Upper lobe of left lung (tissue), 6 donors: ENCODE results near the gene ZNF674. TPM values are rescaled to one million over a fixed set of nuclear protein-coding genes. Genes with fewer than 3 reads are reported as not detected.

Source experiments
- ATAC-seq, 2 donors: fragments of 200-7000 bp; cut with Tn5 transposase; one replicate each; pipeline ENCODE4 v1.9.1; 2022; ENCODE audit warnings: mild to moderate bottlenecking in 2 of 2, moderate library complexity in 2 of 2; ENCODE audit not compliant: low FRiP score in 2 of 2
- DNase-seq, 2 donors: peaks; one replicate each; pipeline ENCODE4 v3.0.0-alpha.2; 2019 to 2020
- H3K27ac ChIP-seq, 4 donors: fragments of 200-600 bp; sonication (generic); one replicate each; pipeline ENCODE4 v1.5.1; 2016 to 2019
- H3K27me3 ChIP-seq, 4 donors: fragments of 200-600 bp; sonication (generic); one replicate each; pipeline ENCODE4 v1.5.1; 2017 to 2019
- H3K36me3 ChIP-seq, 4 donors: fragments of 200-600 bp; sonication (generic); one replicate each; pipeline ENCODE4 v1.5.1; 2016 to 2019
- H3K4me1 ChIP-seq, 4 donors: fragments of 200-600 bp; sonication (generic); one replicate each; pipeline ENCODE4 v1.5.1; 2018 to 2019
- H3K4me3 ChIP-seq, 4 donors: fragments of 200-600 bp; sonication (generic); one replicate each; pipeline ENCODE4 v1.5.1; 2017 to 2019; ENCODE audit warnings: mild to moderate bottlenecking in 2 of 4, moderate library complexity in 1 of 4
- H3K9me3 ChIP-seq, 4 donors: fragments of 200-600 bp; sonication (generic); one replicate each; pipeline ENCODE4 v1.5.1; 2018 to 2019
- EP300 ChIP-seq, 4 donors: sonication (generic); formaldehyde crosslinking; IDR thresholded peaks; one replicate each; pipeline ENCODE4 v1.5.1; 2017; ENCODE audit warnings: antibody characterized with exemption in 4 of 4, control low read depth in 2 of 4
- POLR2A ChIP-seq, 4 donors: fragments of 450-650 bp; IDR thresholded peaks; one replicate each; pipeline ENCODE4 v1.5.1; 2016 to 2017; ENCODE audit warnings: antibody characterized with exemption in 4 of 4, mild to moderate bottlenecking in 2 of 4
- POLR2AphosphoS5 ChIP-seq, 2 donors: sonication (generic); formaldehyde crosslinking; IDR thresholded peaks; one replicate each; pipeline ENCODE4 v1.5.1; 2017; ENCODE audit warnings: antibody characterized with exemption in 2 of 2
- WGBS, 2 donors: methylation state at CpG; one replicate each; pipeline ENCODE4 v1.1.5; 2017 to 2018; 5-methylcytosine and 5-hydroxymethylcytosine counted together
- total RNA-seq, 6 donors: library from RNA; depleted of rRNA in 4 of 6; stranded (reverse); fragments of >200 nt in 4 of 6; gene quantifications; one replicate each; pipeline versions ENCODE4 v1.1.0 to v1.2.1, GENCODE V29; 2016 to 2021
- TF ChIP-seq, protein P1 (sequence below), 6 experiments: fragments of 450-650 bp in 4 of 6; fragments of 200-600 bp in 2 of 6; sonication (generic) in 2 of 6; IDR thresholded peaks; one replicate each; pipeline ENCODE4 v1.5.1; 2016 to 2019; ENCODE audit warnings: antibody characterized with exemption in 6 of 6
- donor health status: DM: no; HTN: no; CAD: no; lungs with moderate emphysema.
- donor health status: DM: no; HTN: yes; CAD: no; lungs with severe emphysema.

ZNF674 gene
- total RNA-seq, 6 donors from 2014 or later = 3.0 to 11.5 (median 4.0) TPM

DNA sequence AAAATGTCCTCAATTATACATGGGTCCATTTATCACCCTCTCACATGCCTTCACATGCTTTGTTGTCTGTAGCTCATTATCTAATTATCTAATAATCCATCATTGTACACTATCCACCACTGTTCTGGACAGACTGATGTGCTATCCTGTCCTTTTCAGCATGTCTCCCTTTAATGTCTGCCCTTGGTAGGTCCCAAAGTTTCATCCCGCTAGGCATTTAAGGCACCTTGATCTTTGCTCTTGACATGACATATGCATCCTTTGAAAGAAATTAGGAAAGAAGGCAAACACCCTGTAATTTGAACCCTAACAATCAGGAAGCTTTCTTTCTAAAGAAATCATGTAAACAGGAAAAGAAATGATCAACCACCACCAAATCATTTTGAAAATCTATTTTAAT lies 34.0 kb upstream of the ZNF674 start:
- WGBS, 2 donors = 84 to 100% methylated on average over 1 of the region's 1 CpG
- Histone ChIP-seq H3K4me1 (peaks cover 3 to 21% (median 5%) of the 10 kb centered on the region in 4 donors), H3K9me3 (peaks cover 0 to under 1% (median 0%) of the 10 kb centered on the region in 4 donors), H3K27ac (no peak overlapping the region), H3K27me3 (no peaks in the 10 kb centered on the region), H3K36me3 (no peaks in the 10 kb centered on the region), H3K4me3 (no peak overlapping the region)
- TF ChIP-seq POLR2AphosphoS5 (IDR thresholded peaks at IDR 0.05) (no peak), POLR2A (IDR thresholded peaks at IDR 0.05) (no peak), EP300 (IDR thresholded peaks at IDR 0.05) (no peak)
- TF ChIP-seq, protein P1, sequence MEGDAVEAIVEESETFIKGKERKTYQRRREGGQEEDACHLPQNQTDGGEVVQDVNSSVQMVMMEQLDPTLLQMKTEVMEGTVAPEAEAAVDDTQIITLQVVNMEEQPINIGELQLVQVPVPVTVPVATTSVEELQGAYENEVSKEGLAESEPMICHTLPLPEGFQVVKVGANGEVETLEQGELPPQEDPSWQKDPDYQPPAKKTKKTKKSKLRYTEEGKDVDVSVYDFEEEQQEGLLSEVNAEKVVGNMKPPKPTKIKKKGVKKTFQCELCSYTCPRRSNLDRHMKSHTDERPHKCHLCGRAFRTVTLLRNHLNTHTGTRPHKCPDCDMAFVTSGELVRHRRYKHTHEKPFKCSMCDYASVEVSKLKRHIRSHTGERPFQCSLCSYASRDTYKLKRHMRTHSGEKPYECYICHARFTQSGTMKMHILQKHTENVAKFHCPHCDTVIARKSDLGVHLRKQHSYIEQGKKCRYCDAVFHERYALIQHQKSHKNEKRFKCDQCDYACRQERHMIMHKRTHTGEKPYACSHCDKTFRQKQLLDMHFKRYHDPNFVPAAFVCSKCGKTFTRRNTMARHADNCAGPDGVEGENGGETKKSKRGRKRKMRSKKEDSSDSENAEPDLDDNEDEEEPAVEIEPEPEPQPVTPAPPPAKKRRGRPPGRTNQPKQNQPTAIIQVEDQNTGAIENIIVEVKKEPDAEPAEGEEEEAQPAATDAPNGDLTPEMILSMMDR (IDR thresholded peaks at IDR 0.05) = no peak
- DNase-seq (no peak), ATAC-seq (no peak)

DNA sequence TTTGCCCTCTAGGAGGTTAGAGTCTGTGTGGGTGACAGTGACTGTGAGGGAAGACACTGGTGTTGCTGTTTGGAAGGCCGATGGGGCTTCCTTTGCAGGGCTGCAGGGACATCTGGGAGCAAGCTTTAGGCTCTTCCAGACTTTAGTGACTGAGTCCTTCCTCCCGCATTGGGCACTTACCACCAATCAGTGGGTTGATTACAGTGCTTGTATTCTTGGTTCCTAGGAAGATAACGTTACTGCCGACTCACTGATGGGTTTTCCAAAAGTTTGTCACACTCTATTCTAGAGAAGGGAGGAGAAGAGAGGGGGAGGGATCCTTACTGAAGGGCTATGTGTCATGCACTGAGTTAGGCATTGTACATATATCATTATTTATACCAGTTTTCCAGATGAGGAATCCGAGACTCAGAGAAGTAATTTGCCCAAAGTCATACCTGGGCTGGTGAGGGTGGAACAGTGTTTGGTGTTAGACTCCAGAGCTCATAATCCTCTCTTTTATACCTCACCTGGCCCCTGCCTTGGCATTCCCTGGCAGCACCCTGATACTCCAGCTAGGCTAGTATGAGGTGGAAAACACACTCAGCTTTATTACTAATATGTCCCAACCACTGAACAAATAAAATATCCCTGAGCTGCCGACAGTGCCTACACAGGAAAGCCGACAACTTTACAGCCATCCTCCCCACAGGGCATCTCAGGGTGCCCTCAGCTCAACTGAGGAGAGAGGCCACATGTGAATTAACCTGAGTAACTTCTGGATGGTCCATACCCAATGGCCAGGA lies 32.2 kb upstream of the ZNF674 start:
- 73 to 85% methylated on average over 5 to 7 of the region's 7 CpGs for WGBS, 2 donors
- H3K36me3 ChIP-seq = no peaks in the 10 kb centered on the region
- peaks cover 0 to 27% (median 5%) of the 10 kb centered on the region in 4 donors for H3K4me1 ChIP-seq
- H3K4me3 ChIP-seq = no peak overlapping the region
- DNase-seq = no peak
- peaks cover 0 to 5% (median 0%) of the 10 kb centered on the region in 4 donors for H3K9me3 ChIP-seq
- H3K27me3 ChIP-seq = no peaks in the 10 kb centered on the region
- TF ChIP-seq POLR2A (IDR thresholded peaks at IDR 0.05) (no peak), POLR2AphosphoS5 (IDR thresholded peaks at IDR 0.05) (no peak), EP300 (IDR thresholded peaks at IDR 0.05) (no peak)
- TF ChIP-seq, protein P1 (IDR thresholded peaks at IDR 0.05) = no peak
- ATAC-seq = no peak
- no peak overlapping the region for H3K27ac ChIP-seq

DNA sequence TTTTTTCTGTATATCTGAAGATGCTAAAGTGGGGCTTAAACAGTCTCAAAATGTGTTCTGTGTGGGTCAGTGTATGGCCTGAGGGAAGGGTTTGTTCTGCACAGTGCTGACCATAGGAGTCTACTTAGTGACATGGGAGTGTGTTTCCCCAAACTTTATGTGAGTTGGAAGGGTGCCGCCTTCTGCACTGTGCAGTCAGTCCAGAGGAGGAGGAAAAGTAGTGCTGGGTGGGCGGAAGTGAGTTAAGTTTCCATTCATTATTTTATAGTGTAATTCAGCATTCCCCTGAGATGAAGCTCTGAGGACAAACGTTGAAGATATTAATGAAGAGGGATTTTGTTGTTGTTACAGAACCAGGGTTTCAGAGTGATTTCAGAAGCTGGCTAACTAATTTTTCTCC lies 31.2 kb upstream of the ZNF674 start:
- H3K4me1 ChIP-seq = peaks cover 0 to 27% (median 5%) of the 10 kb centered on the region in 4 donors
- H3K27me3 ChIP-seq = no peaks in the 10 kb centered on the region
- WGBS, 2 donors = 0 to 55% methylated on average over 1 to 3 of the region's 3 CpGs
- peak overlapping the region in 3 of 4 donors; percentile 59 to 66 (median 62) for H3K4me3 ChIP-seq
- H3K27ac ChIP-seq = no peak overlapping the region
- TF ChIP-seq POLR2A (IDR thresholded peaks at IDR 0.05) = no peak
- no peak for TF ChIP-seq POLR2AphosphoS5 (IDR thresholded peaks at IDR 0.05)
- no peak for TF ChIP-seq EP300 (IDR thresholded peaks at IDR 0.05)
- TF ChIP-seq, protein P1 (IDR thresholded peaks at IDR 0.05) = no peak
- ATAC-seq = peak in 1 of 2 donors; percentile 29
- no peak for DNase-seq
- H3K36me3 ChIP-seq = no peaks in the 10 kb centered on the region
- peaks cover 0 to 5% (median 0%) of the 10 kb centered on the region in 4 donors for H3K9me3 ChIP-seq

DNA sequence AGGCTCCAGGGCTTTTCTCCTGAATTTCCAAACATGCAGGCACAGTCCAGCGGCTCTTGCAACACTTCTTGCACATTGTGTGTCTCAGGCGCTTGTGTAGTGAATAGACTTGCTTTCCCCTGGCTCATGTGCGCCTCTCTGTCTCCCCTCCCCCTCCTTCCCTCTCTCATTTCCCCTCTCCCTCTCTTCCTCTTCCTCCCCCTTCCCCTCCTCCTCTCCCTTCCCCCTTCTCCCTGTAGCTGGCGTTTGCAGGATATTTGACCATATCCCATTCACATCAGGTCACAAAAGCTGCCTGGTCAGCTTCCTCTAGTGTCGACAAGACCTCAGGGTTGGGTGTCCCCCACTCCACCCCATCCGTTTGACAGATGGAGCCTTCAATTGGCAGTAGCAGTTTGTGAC lies 30.8 kb upstream of the ZNF674 start:
- ATAC-seq = peak in 1 of 2 donors; percentile 22
- 6 to 31% methylated on average over 6 of the region's 6 CpGs for WGBS, 2 donors
- Histone ChIP-seq H3K4me3 (peak overlapping the region in 3 of 4 donors; percentile 59 to 66 (median 62)), H3K4me1 (peaks cover 0 to 27% (median 5%) of the 10 kb centered on the region in 4 donors), H3K27ac (no peak overlapping the region), H3K27me3 (no peaks in the 10 kb centered on the region), H3K36me3 (no peaks in the 10 kb centered on the region), H3K9me3 (peaks cover 0 to 5% (median 0%) of the 10 kb centered on the region in 4 donors)
- peak in 1 of 2 donors; percentile 51 for DNase-seq
- TF ChIP-seq POLR2AphosphoS5 (IDR thresholded peaks at IDR 0.05) = no peak
- no peak for TF ChIP-seq EP300 (IDR thresholded peaks at IDR 0.05)
- TF ChIP-seq, protein P1 (IDR thresholded peaks at IDR 0.05) = no peak
- TF ChIP-seq POLR2A (IDR thresholded peaks at IDR 0.05) = no peak
